Epithelial cell of esophagus (primary cell): ENCODE results near the gene OLFML3.

Source experiments
- DNase-seq: peaks from one replicate; pipeline ENCODE4 v3.0.0; 2010; ENCODE audit warnings: low read depth
- H3K4me3 ChIP-seq: 2 replicates; pipeline ENCODE4 v1.5.1; 2011; ENCODE audit warnings: mild to moderate bottlenecking, low read length, control low read depth
- CTCF ChIP-seq: IDR thresholded peaks from 2 replicates; pipeline ENCODE4 v1.5.1; 2011; ENCODE audit warnings: low read depth, mild to moderate bottlenecking, low read length, control low read depth, inconsistent platforms; ENCODE audit not compliant: insufficient read depth; ENCODE audit errors: missing control alignments

The OLFML3 gene

GRCh38 chr1:113990961-113991360 is 11.7 kb downstream of the OLFML3 start:
- no peak overlapping the region for H3K4me3 ChIP-seq
- DNase-seq: no peak
- TF ChIP-seq CTCF: no peak

GRCh38 chr1:113991467-113991997 is 12.3 kb downstream of the OLFML3 start:
- TF ChIP-seq CTCF: no peak
- H3K4me3 ChIP-seq: no peak overlapping the region
- DNase-seq: no peak

GRCh38 chr1:113993072-113993471 is 13.8 kb downstream of the OLFML3 start:
- H3K4me3 ChIP-seq: no peak overlapping the region
- DNase-seq: no peak
- no peak for TF ChIP-seq CTCF

- DNase-seq: no peak
- no peak for TF ChIP-seq CTCF
- H3K4me3 ChIP-seq: no peak overlapping the region
Observed at GRCh38 chr1:113993766-113994165, 14.5 kb downstream of the OLFML3 start.

GRCh38 chr1:113995382-113995781 is 16.1 kb downstream of the OLFML3 start:
- no peak for TF ChIP-seq CTCF
- DNase-seq: no peak
- H3K4me3 ChIP-seq: no peak overlapping the region

GRCh38 chr1:113998361-113998760 is 19.1 kb downstream of the OLFML3 start:
- no peak overlapping the region for H3K4me3 ChIP-seq
- DNase-seq: no peak
- no peak for TF ChIP-seq CTCF

GRCh38 chr1:113999233-113999632 is 20.0 kb downstream of the OLFML3 start:
- no peak for TF ChIP-seq CTCF
- H3K4me3 ChIP-seq: no peak overlapping the region
- DNase-seq: no peak
